LNCAP (cell line): ENCODE results near the gene SEMA5B.

Source experiments
- CTCF ChIP-seq: fragments of 450-650 bp; IDR thresholded peaks from 2 replicates; pipeline ENCODE4 v1.5.1; 2017; ENCODE audit warnings: mild to moderate bottlenecking

SEMA5B gene

GRCh38 chr3:122973893-122974615 lies 53.5 kb downstream of the SEMA5B start:
- TF ChIP-seq CTCF = no peak

- no peak for TF ChIP-seq CTCF
Measured at GRCh38 chr3:122972141-122972540, 55.4 kb downstream of the SEMA5B start.

GRCh38 chr3:122969585-122970469 lies 57.7 kb downstream of the SEMA5B start:
- TF ChIP-seq CTCF = no peak

- TF ChIP-seq CTCF = no peak
Measured at GRCh38 chr3:122967765-122968164, 59.8 kb downstream of the SEMA5B start.

GRCh38 chr3:122967356-122967755 lies 60.2 kb downstream of the SEMA5B start:
- TF ChIP-seq CTCF = no peak

- no peak for TF ChIP-seq CTCF
Measured at GRCh38 chr3:122966045-122966444, 61.5 kb downstream of the SEMA5B start.

GRCh38 chr3:122964811-122965210 lies 62.8 kb downstream of the SEMA5B start:
- TF ChIP-seq CTCF = no peak
